ENCODE data around the gene KMT5B.

KMT5B gene

DNA sequence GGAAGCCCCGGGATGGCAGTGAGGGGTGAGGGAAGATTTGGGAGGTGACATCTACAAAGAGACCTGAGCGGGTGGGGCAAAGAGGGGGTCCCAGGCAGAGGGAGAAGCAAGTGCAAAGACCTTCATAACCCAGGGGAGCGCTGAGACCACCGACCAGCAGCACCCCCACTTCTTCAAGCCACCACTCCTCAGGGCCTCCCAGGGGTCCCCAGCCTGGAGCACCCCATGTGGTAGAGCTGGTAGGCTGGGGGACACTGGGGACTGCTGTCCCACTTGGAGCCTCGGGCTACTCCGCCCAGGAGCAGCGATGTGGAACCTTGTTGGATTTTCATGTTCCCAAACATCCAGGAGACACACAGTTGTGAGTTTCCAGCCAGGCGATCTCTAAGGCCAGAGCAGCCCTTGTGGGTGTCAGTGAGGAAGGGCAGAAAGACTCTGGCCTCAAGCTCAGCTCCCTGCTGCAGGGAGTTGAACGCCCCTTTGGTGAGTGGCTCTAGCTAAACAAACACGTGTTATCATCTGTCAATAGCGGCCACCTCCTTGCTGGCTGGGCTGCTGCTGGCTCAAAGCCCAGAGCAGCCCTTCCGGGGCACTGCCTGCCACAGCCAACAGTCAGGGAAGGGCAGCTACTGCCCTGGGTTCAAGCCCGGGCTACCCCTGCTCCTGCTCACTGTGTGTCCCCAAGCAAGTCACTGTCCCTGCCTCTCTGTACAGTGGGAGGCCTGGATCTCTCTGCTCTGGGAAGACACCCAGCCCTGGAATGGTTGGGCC is 66.2 kb downstream of the KMT5B start:
- in situ Hi-C loops (cut with MboI; ENCODE audit: low sequenced_read_pairs) = no loop called here

GRCh38 chr11:68146010-68146540 is 67.0 kb downstream of the KMT5B start:
- in situ Hi-C loops (cut with MboI; ENCODE audit: low sequenced_read_pairs) = no loop called here

DNA sequence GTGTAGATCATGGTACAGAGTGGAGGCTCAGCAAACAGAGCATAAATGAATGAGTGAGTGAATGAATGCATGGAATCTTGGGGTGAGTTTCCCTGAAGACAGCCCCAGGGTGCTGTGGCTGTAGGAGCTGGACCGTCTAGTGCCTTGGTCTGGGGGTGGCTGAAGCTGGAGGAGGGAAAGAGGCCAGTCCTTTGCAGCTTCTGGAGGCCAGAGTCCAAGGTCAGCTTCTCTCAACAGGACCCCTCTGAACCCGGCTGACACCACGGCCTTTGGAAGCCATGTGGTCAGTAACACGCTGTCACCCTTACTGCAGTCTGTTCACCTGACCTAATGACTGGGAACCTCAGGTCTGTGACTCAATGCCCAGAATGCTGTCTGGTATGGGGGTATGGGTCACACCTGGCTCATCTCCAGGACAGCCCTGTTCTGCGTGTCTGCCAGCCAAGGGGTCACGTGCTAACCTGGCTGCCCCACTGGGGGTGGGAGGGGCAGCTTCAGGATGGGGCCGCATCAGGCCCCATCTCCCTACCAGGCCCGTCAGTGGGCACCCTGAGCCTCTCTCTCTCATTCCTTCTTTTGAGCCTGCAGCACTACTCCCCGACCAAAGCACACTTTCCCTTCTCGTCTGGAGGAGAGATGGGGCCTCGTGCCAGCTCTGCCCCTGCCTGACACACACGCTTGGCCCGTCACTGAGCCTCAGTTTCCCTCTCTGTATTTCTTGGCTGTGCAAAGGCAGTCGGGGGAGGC is 67.8 kb downstream of the KMT5B start:
- in situ Hi-C loops (cut with MboI; ENCODE audit: low sequenced_read_pairs) = no loop called here

DNA sequence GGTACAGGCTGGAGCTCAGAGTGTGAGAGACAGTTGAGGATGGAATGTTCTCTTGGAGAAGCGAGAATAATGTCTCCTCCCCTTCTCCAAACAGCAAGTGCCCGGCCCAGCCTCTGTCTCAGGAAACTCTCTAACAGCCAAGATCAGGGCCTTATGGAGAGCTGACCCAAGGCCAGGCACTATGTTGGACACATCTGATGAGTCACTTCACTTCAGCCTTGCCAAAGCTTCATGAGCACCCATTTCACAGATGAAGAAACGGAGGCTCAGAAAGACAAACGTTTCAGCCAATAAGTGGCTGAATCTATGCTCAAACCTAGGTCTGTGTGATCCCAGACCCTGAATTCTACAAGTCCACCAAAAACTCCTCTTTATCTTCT is 69.8 kb downstream of the KMT5B start:
- in situ Hi-C loops (cut with MboI; ENCODE audit: low sequenced_read_pairs) = no loop called here

GRCh38 chr11:68142441-68143309 is 70.4 kb downstream of the KMT5B start:
- in situ Hi-C loops (cut with MboI; ENCODE audit: low sequenced_read_pairs) = no loop called here

- in situ Hi-C loops (cut with MboI; ENCODE audit: low sequenced_read_pairs) = no loop called here
Observed at GRCh38 chr11:68142028-68142412, 71.1 kb downstream of the KMT5B start.

DNA sequence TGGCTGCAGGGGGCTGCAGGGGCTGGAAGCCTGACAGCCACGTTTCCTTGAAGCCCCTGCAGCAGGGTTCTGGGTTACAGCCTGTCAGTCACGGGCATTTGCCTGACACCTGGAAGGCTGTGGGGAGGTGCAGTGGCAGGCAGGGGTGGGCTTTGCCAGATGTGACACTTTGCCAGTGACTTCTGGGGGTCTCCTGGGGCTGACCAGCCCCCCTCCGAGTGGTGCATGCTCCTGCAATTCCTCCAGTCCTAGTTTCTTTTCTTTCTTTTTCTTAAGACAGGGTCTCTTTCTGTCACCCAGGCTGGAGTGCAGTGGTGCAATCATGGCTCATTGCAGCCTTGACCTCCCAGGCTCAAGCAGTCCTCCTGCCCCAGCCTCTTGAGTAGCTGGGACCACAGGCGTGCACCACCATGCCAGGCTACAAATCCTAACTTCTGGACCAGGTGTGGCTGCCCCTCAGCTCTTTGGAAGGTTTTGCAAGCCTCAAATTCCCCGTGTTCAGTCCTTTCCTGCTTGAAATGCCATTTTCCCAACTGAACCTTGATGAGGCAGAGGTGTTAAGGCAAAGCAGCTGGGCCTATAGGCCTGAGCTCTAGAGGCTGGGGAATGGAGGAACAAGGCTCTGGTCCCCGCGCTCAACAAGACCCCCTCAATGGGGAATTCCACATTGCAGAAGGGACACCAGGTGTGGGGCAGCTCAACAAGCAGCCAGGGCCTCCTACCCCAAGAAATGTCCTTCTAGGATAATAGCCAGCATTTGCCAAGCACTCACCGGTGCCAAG is 71.7 kb downstream of the KMT5B start:
- in situ Hi-C loops (cut with MboI; ENCODE audit: low sequenced_read_pairs) = no loop called here

DNA sequence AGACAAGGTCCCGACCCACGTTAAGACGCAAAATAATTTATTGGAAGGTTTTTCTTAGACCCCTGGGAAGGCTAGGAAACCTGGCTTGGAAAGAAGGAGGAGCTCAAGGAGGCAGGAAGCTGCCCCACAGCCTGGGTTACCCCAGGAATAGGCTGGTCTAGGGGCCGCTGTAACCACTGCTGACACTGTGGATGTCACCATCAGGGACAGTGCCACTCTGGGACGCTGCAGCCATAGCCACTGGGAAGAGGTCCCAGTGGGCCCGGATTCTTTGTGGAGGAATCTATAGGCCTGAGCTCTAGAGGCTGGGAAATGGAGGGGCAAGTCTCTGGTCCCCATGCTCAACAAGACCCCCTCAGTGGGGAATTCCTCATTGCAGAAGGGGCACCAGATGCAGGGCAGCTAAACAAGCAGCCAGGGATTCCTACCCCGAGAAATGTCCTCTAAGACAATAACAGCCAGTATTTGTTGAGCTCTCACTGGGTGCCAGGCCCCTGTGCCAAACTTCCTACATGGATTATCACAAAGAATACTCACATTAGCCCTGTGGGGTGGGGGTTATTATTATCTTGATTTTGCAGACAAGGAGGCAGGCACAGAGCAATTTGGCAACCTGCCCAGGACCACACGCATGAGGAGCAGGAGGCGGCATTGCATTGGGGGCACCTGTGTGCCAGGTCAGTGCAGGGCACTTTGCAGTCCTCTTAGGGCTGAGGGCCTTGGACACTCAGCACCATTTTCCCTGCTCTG is 72.4 kb downstream of the KMT5B start:
- in situ Hi-C loops (cut with MboI; ENCODE audit: low sequenced_read_pairs) = no loop called here

GRCh38 chr11:68138237-68138636 is 74.9 kb downstream of the KMT5B start:
- in situ Hi-C loops (cut with MboI; ENCODE audit: low sequenced_read_pairs) = no loop called here

- in situ Hi-C loops (cut with MboI; ENCODE audit: low sequenced_read_pairs) = no loop called here
Observed at GRCh38 chr11:68137833-68138232, 75.3 kb downstream of the KMT5B start.

DNA sequence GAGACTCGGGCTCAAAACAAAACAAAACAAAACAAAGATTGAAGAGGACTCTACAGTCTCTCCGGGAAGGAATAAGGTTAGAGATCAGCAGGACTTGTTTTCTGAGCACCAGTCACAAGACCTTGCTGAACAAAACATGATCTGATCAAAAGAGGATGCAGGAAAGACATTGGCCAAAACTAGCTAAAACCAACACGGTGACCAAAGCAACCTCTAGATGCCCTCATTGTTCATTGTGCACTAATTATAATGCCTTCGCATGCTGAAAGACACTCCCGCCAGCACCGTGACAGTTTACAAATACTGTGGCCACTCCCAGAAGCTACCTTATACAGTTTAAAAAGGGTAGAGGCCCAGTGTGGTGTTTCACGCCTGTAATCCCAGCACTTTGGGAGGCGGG is 76.2 kb downstream of the KMT5B start:
- in situ Hi-C loops (cut with MboI; ENCODE audit: low sequenced_read_pairs) = no loop called here

GRCh38 chr11:68135161-68135560 is 77.9 kb downstream of the KMT5B start:
- in situ Hi-C loops (cut with MboI; ENCODE audit: low sequenced_read_pairs) = no loop called here

DNA sequence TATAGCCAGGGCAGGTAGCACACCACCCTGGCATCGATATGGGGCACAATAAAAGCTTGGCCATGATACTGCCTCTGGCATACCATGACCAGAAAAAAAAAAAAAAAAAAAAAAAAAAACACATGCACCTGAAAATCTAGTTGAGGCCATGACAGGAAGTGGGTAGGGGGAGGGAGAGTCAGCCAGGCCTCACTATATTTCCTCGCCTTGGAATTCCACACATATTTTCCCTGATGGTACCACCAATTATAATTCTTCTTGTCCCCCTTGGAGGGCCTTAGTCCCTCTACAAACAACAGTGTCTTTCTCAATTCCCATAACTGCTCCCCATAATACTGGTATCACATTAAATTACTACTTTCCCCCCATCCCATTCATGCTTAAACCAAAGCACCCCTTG is 79.3 kb downstream of the KMT5B start:
- in situ Hi-C loops (cut with MboI; ENCODE audit: low sequenced_read_pairs) = no loop called here

DNA sequence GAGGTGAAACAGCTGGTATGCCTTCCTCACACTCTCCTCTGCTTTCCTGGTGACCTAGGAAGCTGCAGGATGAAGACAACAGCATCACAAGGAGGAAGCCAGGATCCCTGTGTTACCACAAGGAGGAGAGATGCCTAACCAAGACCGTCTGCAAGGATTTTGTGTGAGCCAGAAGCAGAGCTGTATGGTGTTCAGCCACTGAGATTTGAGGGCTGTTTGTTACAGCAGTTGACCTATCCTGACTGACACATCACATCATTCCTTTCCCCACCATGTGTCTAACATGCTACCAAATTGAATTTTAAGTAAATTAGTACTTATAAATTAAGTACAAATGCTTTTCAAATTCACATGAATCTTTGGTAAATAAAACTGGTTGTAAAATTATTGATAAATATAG is 83.0 kb downstream of the KMT5B start:
- in situ Hi-C loops (cut with MboI; ENCODE audit: low sequenced_read_pairs) = no loop called here

GRCh38 chr11:68128682-68129327 is 84.3 kb downstream of the KMT5B start:
- in situ Hi-C loops (cut with MboI; ENCODE audit: low sequenced_read_pairs) = no loop called here

DNA sequence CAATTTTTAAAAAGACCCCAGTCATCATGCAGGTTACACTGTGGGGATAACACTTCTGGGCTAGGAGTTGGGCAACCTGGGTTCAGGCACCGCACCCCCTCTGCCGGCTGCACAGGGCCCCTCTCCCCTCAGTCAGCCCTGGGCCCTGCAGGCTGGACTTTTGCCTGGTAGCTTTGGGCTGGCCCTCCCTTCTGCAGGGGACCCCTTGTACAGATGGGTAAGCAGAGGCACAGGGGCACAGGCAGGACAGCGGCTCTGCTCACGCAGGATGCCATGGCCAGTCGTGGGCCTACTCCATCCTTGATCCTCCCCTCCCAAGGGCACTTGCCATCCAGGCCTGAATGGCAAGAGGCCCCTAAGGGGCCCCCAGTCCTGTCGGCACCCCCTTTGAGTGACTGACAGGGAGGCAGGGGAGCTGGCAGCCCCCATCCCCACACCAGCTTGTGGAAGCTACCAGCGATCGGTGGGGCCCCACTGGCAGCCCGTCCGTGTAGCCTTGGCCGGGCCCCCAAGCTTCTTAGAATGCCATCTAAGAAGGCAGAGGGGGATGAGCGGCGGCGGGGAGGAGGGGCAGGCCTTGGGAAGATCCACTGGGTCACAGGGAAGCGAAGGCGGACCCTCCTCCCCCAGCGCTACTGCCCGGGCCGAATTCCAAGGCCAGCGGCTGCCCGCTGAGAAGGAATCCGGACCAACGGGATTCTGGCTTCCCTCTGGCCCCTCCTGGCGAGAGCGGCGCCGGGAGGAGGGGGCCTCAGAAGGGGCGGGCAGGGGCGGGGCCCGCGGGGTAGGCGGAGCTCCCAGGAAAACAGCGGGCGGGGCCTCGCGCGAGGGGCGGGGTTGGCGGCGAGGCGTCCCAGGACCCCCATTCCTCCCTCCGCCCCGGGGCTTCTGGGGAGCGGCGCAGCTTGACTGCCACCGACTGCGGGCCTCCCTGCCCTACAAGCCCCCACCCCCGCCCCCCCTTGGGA is 85.1 kb downstream of the KMT5B start:
- in situ Hi-C loops (cut with MboI; ENCODE audit: low sequenced_read_pairs) = no loop called here

GRCh38 chr11:68125164-68125563 is 87.9 kb downstream of the KMT5B start:
- in situ Hi-C loops (cut with MboI; ENCODE audit: low sequenced_read_pairs) = no loop called here

GRCh38 chr11:68122936-68123539 is 90.1 kb downstream of the KMT5B start:
- in situ Hi-C loops (cut with MboI; ENCODE audit: low sequenced_read_pairs) = no loop called here

Measured in HL-60/S4 treated with retinoic acid at 250 ng/mL for 4 days and 3 days (cell line).